Glutamatergic neuron (in vitro differentiated cells): ENCODE data around the gene ZPR1. TPM values are rescaled to one million over a fixed set of nuclear protein-coding genes. Genes with fewer than 3 reads are reported as not detected.

Experiments
- DNase-seq: peaks from one replicate; pipeline ENCODE4 v3.0.0; 2022
- H3K27ac Mint-ChIP-seq: one replicate; pipeline ENCODE4 v1.8.0; 2020; ENCODE audit warnings: mild to moderate bottlenecking, mixed read lengths, inconsistent platforms; ENCODE audit not compliant: unreplicated experiment
- H3K27me3 Mint-ChIP-seq: one replicate; pipeline ENCODE4 v1.8.0; 2020; ENCODE audit warnings: mild to moderate bottlenecking, moderate library complexity, mixed read lengths, inconsistent platforms; ENCODE audit not compliant: unreplicated experiment
- H3K36me3 Mint-ChIP-seq: one replicate; pipeline ENCODE4 v1.8.0; 2020; ENCODE audit warnings: mild to moderate bottlenecking, mixed read lengths, inconsistent platforms; ENCODE audit not compliant: unreplicated experiment
- H3K4me1 Mint-ChIP-seq: one replicate; pipeline ENCODE4 v1.8.0; 2020; ENCODE audit warnings: mild to moderate bottlenecking, low read depth, mixed read lengths, inconsistent platforms; ENCODE audit not compliant: unreplicated experiment
- H3K4me3 Mint-ChIP-seq: one replicate; pipeline ENCODE4 v1.8.0; 2020; ENCODE audit warnings: mild to moderate bottlenecking, mixed read lengths, inconsistent platforms; ENCODE audit not compliant: unreplicated experiment
- H3K9me3 Mint-ChIP-seq: one replicate; pipeline ENCODE4 v1.8.0; 2020; ENCODE audit warnings: mild to moderate bottlenecking, moderate library complexity, mixed read lengths, inconsistent platforms; ENCODE audit not compliant: unreplicated experiment
- total RNA-seq: library from RNA; stranded (reverse); fragmentation: NEBNext Ultra II Directional; extraction: Animal tissue kit (Norgen Biotek cat#: 25700); gene quantifications from one replicate; pipeline ENCODE4 v1.2.1, GENCODE V29; 2021; ENCODE audit not compliant: unreplicated experiment
- TF ChIP-seq, protein P1 (sequence below): fragments of 200-600 bp; sonication (generic); IDR thresholded peaks from one replicate; pipeline ENCODE4 v1.5.0; 2021; ENCODE audit not compliant: partially characterized antibody, unreplicated experiment

ZPR1 gene
- total RNA-seq, 1 donor from 2014 or later, result 61.9 TPM

DNA sequence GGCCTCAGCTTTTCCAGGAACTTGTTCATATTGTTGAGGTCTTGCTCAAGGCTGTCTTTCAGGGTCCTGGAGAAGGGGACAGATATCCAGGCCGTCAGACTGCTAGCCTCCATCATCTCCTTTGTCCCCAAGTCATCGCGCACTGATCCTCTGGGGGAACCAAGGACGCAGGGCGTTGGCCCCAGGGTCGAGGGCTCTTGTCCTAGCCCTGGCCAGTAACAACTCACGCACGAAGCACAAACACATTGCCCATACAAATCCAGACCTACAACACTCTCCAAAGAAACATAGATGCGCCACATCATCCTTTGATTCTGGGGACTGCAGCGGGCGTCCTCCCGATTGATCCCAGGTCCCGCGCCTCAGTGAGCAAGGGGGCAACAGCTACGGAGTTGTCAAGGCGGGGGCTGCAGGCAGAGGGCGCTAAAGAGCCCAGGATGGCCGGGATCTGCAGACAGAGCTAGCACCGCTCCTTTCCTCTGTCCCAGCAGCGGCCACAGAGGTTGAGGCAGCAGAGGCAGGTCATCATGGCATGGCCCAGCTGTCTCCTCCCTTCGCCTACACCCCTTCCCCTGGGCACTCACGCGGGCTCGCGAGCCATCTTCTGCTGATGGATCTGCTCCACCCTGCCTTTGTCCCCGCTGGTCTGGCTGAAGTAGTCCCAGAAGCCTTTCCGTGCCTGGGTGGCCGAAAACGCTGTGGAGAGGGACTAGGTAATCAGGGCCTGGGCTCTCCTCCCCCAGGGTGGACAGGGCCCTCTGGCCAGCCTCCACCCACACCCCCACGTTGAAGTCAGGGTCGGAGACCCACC lies 3.4 kb upstream of the ZPR1 start:
- Mint-ChIP-seq H3K4me3 (no peak overlapping the region), H3K27ac (no peak overlapping the region), H3K4me1 (peaks cover 10% of the 10 kb centered on the region), H3K36me3 (no peaks in the 10 kb centered on the region), H3K9me3 (peaks cover 3% of the 10 kb centered on the region), H3K27me3 (peaks cover 12% of the 10 kb centered on the region)
- peak; percentile 94 for DNase-seq
- TF ChIP-seq, protein P1, sequence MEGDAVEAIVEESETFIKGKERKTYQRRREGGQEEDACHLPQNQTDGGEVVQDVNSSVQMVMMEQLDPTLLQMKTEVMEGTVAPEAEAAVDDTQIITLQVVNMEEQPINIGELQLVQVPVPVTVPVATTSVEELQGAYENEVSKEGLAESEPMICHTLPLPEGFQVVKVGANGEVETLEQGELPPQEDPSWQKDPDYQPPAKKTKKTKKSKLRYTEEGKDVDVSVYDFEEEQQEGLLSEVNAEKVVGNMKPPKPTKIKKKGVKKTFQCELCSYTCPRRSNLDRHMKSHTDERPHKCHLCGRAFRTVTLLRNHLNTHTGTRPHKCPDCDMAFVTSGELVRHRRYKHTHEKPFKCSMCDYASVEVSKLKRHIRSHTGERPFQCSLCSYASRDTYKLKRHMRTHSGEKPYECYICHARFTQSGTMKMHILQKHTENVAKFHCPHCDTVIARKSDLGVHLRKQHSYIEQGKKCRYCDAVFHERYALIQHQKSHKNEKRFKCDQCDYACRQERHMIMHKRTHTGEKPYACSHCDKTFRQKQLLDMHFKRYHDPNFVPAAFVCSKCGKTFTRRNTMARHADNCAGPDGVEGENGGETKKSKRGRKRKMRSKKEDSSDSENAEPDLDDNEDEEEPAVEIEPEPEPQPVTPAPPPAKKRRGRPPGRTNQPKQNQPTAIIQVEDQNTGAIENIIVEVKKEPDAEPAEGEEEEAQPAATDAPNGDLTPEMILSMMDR, result peak; percentile 88

DNA sequence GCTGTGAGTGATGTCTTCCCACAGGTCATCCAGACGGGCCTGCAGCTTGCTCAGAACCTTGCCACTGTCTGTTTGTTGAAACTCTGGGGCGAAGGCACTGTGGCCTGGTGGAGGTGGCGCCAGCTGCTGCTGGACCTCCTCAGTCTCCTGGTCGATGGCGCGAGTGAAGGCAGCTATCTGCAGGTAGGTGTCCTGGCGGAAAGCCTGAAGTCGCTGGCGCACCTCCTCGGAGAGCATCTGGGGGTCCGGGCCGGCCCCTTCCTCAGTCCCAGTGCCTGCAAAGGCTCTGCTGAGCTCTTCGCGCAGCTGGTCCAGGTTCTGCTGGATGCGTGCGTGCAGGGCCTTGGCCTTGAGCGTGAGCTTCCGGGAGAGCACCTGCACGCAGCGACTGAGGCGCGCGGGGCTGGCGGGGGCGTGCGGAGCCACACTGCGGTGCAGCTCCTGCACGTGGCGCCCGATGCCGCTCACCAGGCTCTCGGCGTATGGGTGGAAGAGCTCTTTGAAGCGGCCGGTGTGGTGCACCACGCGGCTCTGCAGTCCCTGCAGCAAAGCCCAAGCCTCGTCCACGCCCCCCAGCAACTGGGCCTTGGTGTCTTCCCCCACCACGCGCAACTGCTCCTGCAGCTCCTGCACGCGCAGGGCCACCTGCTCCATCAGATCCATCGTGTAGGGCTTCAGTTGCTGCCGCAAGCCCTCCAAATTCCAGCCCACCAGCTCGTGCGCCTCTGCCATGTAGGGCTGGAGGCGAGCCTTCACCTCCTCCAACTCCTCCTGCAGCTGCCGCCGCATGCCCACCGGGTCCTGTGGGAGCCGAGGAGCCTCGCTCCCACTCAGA lies 2.6 kb upstream of the ZPR1 start:
- TF ChIP-seq, protein P1, result no peak
- H3K4me1 Mint-ChIP-seq, result peaks cover 10% of the 10 kb centered on the region
- no peak overlapping the region for H3K27ac Mint-ChIP-seq
- peaks cover 3% of the 10 kb centered on the region for H3K9me3 Mint-ChIP-seq
- no peak overlapping the region for H3K4me3 Mint-ChIP-seq
- no peak for DNase-seq
- H3K36me3 Mint-ChIP-seq, result no peaks in the 10 kb centered on the region
- peaks cover 12% of the 10 kb centered on the region for H3K27me3 Mint-ChIP-seq

DNA sequence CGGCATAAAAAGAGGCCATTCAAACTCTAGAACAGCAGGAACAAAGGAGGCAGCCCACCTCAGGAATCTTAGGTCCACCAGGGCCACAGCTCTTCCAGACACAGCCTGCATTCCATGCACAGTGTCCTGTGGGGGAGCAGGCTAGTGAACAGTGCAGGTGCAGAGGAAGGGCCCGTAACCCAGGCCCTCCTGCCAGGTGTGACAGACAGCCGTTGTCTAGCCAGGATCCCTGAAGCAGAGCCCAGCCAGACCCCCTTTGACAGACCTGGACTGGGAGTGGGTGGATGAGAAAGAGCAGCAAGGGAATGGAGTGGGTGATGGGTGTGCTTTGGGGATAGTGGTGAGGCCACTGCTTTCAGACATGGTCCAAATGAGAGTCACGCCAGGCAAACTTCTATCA lies 1.2 kb upstream of the ZPR1 start:
- H3K27ac Mint-ChIP-seq, result no peak overlapping the region
- TF ChIP-seq, protein P1, result no peak
- peaks cover 3% of the 10 kb centered on the region for H3K9me3 Mint-ChIP-seq
- no peak for DNase-seq
- no peaks in the 10 kb centered on the region for H3K36me3 Mint-ChIP-seq
- peaks cover 12% of the 10 kb centered on the region for H3K27me3 Mint-ChIP-seq
- H3K4me1 Mint-ChIP-seq, result peaks cover 10% of the 10 kb centered on the region
- peak overlapping the region; percentile 87 for H3K4me3 Mint-ChIP-seq

DNA sequence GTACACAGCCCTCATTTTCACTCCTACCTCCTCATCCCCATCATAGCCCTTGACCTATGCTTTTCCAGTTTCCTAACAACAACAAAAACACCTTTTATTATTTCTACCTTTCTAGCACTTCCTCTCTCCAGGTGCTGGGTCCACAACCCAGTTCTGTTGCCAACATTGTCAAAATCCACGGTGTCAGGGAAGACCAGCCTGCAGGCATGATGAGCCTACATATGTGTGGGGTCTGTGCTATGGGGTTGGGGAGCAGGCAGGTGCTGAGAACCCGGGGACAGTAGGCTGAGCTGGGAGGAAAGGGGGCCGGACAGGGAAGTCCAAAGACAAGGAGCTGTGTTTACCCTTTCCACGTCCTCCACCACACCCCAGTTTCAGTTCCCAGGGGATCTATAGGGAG lies 711 bp upstream of the ZPR1 start:
- no peak for DNase-seq
- H3K27me3 Mint-ChIP-seq, result peaks cover 12% of the 10 kb centered on the region
- TF ChIP-seq, protein P1, result no peak
- H3K9me3 Mint-ChIP-seq, result peaks cover 3% of the 10 kb centered on the region
- no peaks in the 10 kb centered on the region for H3K36me3 Mint-ChIP-seq
- H3K27ac Mint-ChIP-seq, result peak overlapping the region; percentile 97
- H3K4me1 Mint-ChIP-seq, result peaks cover 10% of the 10 kb centered on the region
- H3K4me3 Mint-ChIP-seq, result peak overlapping the region; percentile 87

DNA sequence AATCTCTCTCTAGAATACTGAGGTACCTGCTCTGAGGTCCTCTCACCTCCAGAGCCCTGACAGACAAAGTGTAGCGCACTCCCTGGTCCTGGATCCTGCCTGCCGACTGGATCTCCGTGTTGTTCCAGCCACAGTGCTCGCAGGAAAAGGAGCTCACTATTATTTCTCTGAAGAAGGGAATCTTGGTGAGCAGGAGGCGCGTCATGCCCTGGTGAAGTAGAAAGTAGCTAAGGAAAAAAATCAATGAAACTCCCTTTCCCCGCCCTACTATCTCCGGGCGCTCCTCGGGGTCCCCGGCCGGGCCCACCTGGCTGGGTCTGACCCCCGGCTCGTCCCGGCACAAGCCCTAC lies 412 bp downstream of the ZPR1 start:
- peaks cover 12% of the 10 kb centered on the region for H3K27me3 Mint-ChIP-seq
- TF ChIP-seq, protein P1, result no peak
- H3K36me3 Mint-ChIP-seq, result no peaks in the 10 kb centered on the region
- peak overlapping the region; percentile 65 for H3K27ac Mint-ChIP-seq
- H3K4me1 Mint-ChIP-seq, result peaks cover 10% of the 10 kb centered on the region
- peak overlapping the region; percentile 87 for H3K4me3 Mint-ChIP-seq
- DNase-seq, result no peak
- peaks cover 3% of the 10 kb centered on the region for H3K9me3 Mint-ChIP-seq
